GM19463 (cell line): ENCODE results near the gene SLC4A11.

Experiments used
- ATAC-seq: cut with Tn5 transposase; IDR thresholded peaks from one replicate; pipeline ENCODE4 v1.9.1; 2021; ENCODE audit warnings: mild to moderate bottlenecking, moderate library complexity; ENCODE audit not compliant: unreplicated experiment

The SLC4A11 gene

DNA sequence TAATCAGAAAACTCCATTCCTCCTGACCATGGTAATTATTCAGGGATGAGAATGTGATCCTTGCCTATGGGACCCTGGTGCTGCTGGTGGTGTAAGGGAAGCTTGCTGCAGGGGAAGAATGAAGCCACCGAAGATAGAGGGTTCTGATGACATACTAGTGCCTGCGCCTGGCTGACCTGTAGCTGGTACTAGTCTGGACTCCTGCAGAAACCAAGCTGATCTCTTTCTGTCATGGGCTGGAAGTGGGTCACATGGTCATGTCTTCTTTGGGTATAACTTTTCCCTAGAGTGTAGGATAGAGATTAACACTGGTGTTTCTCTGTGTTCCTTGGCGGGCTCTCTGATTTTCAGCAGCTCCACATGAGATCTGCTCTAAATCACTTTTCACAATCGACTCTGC, 8.6 kb upstream of the SLC4A11 start:
- ATAC-seq: no peak

DNA sequence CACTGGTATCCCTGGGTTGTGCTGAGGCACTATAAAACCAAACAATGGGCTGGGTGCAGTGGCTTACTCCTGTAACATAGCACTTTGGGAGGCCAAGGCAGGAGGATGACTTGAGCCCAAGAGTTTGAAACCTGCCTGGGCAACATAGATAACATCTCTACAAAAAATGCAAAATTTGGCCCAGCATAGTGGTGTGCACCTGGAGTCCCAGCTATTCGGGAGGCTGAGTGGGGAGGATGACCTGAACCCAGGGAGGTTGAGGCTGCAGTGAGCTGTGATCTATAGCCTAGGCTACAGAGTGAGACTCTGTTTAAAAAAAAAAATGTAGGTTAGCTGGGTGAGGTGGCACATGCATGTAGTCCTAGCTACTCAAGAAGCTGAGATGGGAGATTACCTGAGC, 7.7 kb upstream of the SLC4A11 start:
- ATAC-seq: no peak

DNA sequence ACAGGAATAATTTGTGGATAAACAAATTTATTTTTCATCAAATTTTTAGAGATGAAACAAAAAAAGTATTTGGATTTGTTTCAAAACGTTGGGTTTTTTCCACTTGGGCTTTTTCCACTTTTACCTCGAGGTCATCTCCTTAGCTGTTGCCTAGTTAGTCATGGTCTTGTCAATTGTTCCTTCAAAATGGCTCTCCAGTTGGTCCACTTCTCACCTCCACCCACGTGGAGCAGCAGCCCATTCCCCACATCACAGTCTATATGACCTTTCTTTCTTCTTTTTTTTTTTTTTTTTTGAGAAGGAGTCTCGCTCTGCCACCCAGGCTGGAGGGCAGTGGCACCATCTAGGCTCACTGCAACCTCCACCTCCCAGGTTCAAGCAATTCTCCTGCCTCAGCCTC, 6.7 kb upstream of the SLC4A11 start:
- no peak for ATAC-seq

DNA sequence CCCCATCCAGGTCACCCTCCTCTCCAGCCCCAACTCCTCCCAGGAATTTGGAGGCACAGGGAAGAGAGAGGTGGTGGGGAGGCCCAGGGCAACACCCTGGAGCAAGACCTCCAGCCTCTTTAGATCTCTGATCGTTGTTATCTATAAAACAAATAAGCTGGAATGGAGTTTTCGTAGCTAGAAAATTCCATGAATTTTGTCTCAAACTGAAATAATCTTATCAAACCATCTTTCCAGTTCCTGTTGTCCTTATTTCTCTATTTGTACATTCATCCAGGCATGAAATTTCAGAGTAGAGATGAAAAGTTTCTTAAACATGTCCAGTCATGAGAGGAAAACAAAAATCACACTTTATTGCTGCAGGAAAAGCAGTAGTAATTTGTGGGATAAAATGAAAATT, 6.2 kb upstream of the SLC4A11 start:
- no peak for ATAC-seq

DNA sequence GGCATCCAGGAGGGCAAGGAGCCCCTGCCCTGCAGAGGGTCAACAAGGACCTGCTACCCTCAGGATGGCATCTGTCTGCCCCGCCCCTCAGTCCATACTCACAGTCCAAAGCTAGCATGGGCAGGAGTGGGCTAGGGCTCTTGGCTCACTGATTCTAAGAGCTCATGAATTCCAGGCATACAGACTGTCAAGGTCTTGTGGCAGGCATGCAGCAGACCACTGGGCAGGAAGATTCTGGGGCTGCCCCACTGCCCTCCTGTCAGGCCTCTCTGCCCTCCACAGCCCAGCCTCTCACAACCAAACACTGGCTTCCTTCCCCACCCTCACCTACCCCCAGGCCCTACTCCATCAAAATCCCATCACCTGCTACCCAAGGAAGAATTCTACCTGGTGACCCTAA, 5.6 kb upstream of the SLC4A11 start:
- ATAC-seq: no peak

DNA sequence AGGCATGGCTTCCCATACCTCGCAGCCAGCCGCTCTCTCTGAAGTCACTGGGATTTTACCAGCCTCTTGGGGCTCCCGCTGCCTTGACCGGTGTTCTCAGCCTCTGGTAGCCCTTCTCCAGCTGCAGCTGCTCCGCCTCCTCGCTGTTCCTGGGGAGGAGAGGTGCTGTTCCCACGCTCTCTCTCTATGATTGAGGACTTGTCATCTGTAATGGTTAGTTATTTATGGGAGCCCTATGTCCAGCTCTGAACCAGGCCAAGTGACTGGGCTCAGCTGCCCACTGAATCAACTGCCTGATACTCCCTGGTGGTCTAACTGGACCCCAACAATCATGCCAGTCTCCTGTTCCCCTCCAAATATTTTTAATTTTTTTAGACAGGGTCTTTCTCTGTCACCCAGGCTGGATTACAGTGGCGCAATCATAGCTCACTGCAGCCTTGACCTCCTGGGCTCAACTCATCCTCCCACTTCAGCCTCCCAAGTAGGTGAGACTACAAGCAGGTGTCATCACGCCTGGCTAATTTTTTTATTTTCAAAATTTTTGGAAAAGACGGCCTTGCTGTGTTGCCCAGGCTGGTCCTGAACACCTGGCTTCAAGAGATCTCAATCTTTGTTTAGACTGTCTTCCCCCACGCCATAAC, 4.8 kb upstream of the SLC4A11 start:
- ATAC-seq: no peak

DNA sequence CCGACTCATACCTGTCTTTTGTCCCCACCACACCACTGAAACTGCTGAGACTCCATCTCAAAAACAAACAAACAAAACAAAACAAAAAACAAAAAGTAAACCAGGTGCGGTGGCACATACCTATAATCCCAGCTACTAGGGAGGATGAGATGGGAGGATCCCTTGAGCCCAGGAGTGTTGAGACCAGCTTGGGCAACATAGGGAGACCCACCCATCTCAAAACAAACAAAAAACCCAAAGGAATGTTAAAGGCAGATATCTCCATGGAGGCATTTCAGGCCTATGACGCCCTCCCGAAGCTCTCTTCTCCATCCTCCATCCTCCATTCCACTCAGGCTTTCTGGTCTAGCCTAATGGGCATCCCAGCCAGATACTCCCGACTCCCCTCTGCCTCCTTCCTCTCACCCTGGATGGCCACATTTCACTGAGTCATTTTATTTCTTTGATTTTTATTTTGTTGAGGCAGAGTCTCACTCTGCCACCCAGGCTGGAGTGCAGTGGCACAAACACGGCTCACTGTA, 3.2 kb upstream of the SLC4A11 start:
- no peak for ATAC-seq

DNA sequence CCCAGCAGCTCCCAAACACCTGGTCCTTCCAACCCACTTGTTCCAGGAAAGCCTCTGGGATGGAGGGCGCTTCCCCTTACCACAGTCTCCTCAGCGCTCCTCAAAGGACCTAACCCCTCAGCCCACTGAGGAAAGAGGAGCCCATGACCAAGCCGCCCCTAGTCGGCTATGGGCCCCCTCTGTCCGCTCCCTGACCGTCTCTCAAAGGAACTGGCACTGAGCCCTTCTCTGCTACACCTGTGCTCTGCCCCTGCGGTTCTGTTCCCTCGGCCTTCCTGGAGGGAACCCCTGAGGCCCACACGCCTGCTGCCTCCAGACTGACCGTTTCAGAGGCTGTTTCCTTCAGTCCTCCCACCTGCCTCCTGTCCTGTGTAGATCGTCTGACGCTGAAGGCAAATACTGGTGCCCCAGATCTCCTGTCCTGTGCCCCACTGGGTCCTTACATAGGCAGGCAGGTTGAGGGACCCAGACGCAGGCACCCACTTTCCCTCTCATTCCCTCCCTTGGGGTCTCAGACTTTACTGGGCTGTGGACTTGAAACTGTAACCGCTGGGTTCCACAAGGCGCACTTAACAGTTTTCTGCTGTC, 1.9 kb upstream of the SLC4A11 start:
- ATAC-seq: no peak

DNA sequence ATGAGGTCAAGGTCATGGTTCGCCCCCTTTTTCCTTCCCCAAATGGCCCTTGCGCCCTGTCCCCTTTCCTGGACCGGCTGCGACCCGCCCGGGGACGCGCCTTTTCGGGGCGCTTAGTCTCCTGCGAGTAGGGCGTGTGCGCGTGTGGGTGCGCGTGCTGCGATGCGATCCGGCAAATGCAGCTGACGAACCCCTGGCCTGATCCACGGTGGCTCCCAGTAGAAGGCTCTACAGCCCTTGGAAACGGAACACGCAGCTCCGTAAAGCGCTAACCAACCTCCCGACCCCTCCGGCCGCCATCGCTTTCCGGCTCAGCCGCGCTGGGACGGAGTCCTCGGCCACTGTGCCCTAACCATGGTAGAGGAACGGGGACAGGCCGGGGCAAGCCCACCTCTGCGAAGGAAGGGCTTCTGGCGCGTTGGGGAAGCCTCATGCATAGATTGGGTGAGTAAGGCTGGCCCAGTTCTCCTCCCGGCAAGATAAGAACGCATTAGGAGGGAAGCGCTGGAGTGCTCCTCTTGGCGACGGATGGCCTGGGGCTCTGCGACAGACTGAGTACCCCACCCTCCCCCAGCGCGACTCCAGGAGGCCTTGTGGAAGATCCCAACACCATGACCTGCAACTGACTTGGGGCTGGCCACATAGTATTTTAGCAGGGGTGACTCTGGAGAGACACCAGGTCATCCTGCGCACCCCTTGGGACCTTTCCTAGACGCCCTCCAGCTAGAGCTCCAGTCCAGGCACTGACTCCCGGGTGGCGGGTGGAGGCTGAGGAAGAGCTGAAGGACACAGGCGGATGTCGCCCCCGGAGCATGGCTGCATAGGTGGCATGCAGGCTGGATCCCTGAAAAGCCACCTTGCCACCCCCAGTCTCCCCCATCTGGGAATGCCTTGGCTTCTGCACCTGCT, 1.1 kb upstream of the SLC4A11 start:
- ATAC-seq: no peak

DNA sequence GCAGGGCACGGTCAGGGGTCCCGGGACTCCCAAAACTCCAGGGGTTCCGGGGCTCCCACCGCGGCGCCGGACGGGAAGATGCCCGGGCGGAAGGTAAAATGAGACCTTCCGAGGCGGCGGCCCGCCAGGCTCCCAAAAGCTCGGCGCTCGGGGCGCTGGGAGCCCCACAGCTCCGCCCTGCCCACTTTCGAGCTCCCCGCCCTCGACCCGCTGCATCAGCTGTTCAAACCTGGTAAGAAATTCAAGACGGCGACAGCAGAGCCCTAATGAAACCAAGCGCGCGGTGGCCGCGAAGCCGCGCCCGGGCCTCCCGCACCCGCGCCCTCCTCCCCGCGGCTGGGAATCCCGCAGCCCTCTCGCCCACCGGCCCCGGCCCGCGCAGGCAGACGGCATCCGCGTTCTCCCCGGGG, 369 bp downstream of the SLC4A11 start:
- ATAC-seq: no peak

DNA sequence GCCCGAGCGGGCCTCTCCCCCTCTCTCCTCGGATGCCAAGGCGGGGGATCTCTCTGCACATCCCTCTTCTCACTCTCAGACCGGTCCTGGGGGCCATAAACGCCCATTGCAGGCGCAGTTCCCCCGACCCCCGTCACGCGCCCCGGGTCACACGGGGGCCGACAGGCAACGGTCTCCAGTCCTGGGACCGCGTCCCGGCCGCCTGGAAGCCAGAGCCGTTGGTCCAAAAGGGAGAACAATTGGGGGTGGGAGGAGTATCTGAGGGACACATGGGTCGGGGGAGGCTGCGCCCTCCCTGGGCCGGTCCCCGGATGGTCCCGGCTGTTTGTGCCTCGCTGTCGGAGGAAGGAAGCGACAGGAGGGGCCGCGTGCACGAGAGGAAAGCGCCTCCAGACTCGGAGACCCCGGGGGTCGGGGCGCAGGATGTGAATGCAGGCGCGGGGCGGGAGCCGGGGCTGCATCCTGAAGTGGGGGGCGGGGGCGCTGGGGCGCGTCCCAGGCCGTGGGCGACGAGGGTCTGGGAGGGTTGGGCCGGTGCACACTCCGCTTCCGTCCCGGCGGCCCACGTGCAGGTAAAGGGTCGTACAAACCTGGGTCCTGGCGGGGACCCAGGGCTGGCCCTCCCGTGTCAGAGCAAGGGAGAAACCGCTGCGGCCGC, 903 bp downstream of the SLC4A11 start:
- ATAC-seq: no peak

DNA sequence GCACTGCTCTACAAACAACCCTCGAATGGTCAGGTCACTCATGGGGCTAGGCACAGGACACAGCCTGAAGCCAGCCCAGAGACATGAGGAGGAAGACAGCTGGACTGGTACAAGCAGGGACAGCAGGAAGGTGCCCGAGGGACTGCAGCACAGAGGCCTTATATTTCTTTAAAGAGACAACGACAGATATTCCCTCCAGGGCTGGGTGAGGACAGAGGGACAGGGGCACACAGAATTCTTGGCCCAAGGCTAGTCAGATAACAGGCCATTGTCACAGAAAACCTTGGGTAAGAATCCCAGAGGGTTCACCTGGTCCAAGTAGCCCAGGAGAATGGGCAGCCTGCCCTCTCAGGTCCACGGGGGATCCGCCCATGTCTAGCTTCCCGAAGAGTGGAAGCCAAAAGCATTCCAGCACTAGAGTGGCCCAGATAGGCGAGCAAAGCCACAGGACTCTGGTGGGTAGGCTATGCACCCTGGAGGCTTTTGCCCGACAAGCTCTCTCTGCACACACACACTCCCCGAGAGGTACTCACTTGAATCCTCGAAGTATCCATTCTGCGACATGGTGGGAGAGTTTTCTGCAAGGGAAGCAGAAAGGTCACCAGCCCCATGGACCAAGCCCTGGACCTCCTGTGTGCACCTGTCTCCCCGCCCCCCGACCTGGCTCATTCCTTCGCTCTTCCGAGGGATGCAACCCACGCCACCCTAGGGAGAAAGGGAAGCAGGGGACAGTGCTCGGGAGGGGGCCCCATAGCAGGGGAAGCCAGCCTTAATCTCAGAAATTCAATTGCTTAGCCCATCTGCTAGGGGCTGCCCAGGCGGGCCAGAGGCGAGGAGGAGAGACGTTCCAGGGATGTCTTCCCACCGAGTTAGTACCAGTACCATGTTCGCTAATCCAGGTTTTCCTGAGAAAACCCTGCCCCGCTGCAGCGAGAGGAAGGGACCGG, 1.7 kb downstream of the SLC4A11 start:
- no peak for ATAC-seq

DNA sequence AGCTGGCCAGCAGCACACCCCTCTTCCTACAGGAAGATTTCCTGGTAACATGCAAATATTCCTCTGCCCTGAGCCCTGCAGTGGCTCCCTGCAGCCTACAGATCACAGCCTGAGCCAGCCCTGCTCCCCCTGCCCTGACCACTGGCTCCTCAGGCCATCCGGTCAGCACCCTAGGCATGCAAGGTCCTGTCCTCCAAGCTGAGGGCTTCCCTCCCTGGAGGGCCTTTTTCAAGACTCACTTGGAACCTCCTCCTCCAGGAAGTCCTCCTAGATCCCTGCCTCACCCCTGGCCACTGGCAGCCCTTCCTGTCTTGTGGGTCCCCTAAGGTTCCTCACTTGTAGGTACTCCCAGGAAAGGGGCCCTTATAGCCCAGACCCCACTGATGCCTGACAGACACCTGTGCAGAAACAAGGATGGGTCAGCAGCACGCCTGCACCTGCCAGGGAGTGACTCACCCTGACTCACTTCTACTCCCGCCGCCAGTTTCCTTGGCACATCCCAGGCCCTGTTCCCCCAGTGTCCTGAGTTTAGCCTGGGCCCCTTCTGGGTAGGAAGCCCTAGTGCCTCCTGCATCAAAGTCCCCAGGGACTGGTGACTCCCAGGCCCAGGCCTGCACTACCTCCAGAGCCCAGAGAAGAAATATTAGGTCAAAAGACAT, 3.2 kb downstream of the SLC4A11 start:
- no peak for ATAC-seq

DNA sequence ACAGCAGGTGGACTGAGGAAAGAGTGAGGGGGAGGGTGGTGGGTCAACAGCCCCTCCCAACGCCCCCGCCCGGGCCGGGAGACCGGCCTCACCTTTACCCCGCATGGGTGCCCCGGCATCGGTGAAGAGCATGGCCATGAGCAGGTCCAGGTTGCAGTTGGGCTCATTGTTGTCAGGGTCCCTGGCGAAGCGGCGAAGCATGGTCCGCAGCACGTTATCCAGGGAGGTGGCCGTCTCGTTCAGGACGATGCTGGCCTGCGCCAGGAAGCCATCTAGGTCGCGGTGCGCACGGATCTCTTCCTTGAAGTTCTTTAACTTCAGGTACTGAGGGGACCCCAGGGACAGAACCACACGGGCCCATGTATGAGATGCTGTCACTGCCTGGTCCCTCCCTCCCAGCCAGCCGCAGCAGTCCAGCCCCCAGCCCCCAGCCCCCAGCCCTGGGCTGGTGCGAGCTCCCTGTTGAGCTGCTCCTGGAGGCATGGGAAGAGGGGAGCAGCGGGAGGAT, 4.9 kb downstream of the SLC4A11 start:
- no peak for ATAC-seq

DNA sequence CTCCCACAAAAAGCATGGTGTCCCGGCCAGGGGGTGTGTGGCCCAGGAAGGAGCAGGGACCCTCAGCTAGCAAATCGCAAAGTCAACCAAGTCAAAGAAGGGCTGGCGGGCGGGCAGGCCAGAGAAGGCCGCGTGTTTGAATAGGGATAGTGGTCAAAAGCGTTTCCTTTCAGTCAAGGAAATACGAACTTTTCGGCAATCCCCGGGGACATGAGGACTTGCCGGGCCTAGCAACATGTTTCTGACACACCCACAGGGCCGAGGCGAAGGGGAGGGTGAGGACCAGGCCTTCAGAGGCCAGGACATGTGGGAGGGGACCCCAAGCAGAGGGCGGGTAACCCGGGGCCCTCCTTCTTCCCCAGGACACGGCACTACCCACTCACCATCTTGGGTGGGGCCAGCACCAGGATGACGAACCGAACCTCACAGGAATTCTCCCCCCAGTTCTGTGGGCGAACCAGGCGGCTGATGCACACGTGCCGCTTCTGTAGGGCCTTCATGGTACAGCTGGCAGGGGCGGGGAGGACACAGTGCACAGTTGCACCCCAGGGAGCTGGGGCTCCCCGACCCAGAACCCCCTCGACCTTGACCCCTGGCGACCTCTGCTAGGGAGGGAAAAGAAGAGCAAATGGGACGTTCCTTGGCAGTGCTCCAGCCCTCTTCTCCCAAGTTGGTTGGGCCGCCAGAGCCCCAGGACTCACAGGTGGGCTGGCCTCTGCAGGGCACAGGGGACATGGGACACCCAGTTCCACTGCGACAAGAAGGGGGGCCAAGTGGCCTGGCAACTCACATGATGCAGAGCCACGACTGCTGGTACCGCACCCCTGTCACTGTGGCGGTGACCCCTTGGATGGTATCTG, 5.6 kb downstream of the SLC4A11 start:
- no peak for ATAC-seq

DNA sequence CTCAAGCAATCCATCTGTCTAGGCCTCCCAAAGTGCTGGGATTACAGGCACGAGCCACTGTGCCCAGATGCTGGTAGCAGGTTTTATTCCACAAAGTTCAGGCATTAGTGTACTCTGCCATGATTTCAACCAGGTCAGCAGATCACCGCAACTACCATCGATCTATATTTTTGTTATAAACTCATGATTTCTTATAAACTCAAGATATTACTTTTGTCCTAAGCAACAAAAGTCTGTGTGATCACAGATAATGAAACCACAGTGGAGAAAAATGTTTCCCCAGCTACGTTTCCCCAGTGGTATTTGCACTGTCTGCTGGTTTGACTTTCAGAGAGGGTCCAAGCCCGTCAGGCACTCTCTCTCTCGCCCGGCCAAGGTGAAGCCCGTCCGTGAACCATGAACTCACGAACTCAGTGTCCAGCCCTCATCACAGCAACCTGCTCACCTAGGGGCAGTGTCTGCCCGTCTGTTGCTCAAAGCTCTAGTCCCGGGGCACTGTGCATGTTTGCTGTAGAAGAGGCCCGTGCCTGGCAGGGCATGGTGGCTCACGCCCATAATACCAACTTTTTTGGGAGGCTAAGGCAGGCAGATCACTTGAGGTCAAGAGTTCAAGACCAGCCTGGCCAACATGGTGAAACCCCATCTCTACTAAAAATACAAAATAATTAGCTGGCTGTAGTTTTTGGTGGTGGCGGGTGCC, 7.0 kb downstream of the SLC4A11 start:
- ATAC-seq: no peak

DNA sequence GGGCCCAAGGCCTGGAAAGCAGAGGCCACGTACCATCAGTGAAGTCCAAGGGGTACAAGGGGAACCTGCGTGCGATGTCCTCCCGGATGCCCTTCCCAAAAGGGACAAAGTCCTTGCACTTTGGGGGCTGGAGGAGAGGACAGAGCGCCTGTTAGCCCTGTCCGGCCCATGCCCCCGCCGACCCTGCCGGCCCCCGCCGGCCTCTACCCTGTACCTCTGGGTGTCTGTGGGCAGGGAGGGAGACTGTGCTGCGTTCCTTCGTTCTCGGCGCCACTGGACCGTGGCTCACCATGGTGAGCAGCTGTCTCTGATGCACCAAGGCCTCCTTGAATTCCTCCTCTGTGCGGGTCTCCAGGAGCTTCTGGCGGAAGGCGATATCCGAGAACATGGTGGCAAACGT, 7.9 kb downstream of the SLC4A11 start:
- ATAC-seq: no peak

DNA sequence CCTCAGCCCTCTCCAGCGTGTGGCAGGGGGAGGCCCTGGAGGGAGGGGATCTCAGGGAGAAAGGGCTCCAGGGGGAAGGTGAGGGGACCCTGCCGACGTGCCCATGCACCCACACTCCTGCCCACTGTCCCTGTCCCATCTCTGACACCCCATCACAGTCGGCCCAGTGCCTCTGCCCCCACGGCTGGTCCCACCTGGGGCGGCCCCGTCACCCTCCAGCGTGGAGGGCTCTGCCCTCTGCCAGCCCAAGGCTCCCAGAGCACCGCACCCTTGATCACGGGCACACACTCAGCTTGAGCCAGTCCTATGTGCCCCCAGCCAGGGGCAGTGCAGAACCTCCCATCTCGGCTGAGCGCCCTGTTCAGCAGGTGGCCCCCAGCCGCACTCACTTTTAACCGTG, 9.2 kb downstream of the SLC4A11 start:
- ATAC-seq: no peak
